Adrenal gland (tissue), 12 donors: Measurements from ENCODE around the gene HOXA1. TPM values are rescaled to one million over a fixed set of nuclear protein-coding genes. Genes with fewer than 3 reads are reported as not detected.

Experiments
- DNase-seq, 7 donors: peaks; one replicate each; pipeline ENCODE4 v3.0.0-alpha.2; 2019 to 2020
- H3K27ac ChIP-seq, 5 donors: fragments of 200-600 bp; sonication (generic) in 4 of 5; 1 replicate in 3 of 5; 2 replicates in 2 of 5; pipeline versions ENCODE4 v1.5.1 to v1.8.0; 2016 to 2020; ENCODE audit warnings: mild to moderate bottlenecking in 1 of 5
- H3K27me3 ChIP-seq: fragments of 200-600 bp; 2 replicates; pipeline ENCODE4 v1.8.0; 2021
- H3K36me3 ChIP-seq, 2 donors: fragments of 200-600 bp; replicated peaks in 1 of 2; 1 replicate in 1 of 2; 2 replicates in 1 of 2; pipeline versions ENCODE4 v1.5.1 to v1.8.0; 2018 to 2022
- H3K4me1 ChIP-seq, 2 donors: fragments of 200-600 bp; replicated peaks in 1 of 2; 1 replicate in 1 of 2; 2 replicates in 1 of 2; pipeline versions ENCODE4 v1.5.1 to v1.8.0; 2018 to 2021
- H3K4me3 ChIP-seq, 4 donors: fragments of 200-600 bp; sonication (generic) in 3 of 4; one replicate each; pipeline ENCODE4 v1.5.1; 2016 to 2018
- H3K9me3 ChIP-seq, 3 donors: fragments of 200-600 bp; sonication (generic) in 1 of 3; replicated peaks in 1 of 3; 1 replicate in 2 of 3; 2 replicates in 1 of 3; pipeline versions ENCODE4 v1.5.1 to v1.8.0; 2016 to 2021
- CTCF ChIP-seq, 6 experiments: fragments of 450-650 bp in 4 of 6; fragments of 200-600 bp in 2 of 6; sonication (generic) in 1 of 6; IDR thresholded peaks; 1 replicate in 5 of 6; 2 replicates in 1 of 6; pipeline versions ENCODE4 v1.5.1 to v1.8.0; 2016 to 2021; ENCODE audit warnings: antibody characterized with exemption in 6 of 6, mild to moderate bottlenecking in 2 of 6, moderate library complexity in 1 of 6
- POLR2A ChIP-seq, 2 donors: fragments of 450-650 bp; IDR thresholded peaks; one replicate each; pipeline ENCODE4 v1.6.1; 2017; ENCODE audit warnings: antibody characterized with exemption in 2 of 2, mild to moderate bottlenecking in 2 of 2, moderate library complexity in 1 of 2
- whole genome bisulfite sequencing, 4 donors: extraction: QIAGEN DNeasy Blood & Tissue Kit in 2 of 4; methylation state at CpG; one replicate each; pipeline versions ENCODE4 v1.1.5 to v1.1.7; 2013 to 2017; 5-methylcytosine and 5-hydroxymethylcytosine counted together
- intact Hi-C, 2 donors: fragments of 100-400 bp; cut with DNase I; formaldehyde crosslinking; loops; one replicate each; pipeline versions ENCODE4 v1.14.1 to v1.15.0; 2022 to 2023
- polyA plus RNA-seq, 3 donors: library from polyadenylated mRNA; stranded (reverse); fragments of 200-250 nt in 2 of 3; fragments of 350-450 nt in 1 of 3; fragmentation: Illumina TruSeq in 1 of 3; extraction: RNeasy Lipid Tissue Mini Kit (QIAGEN cat#74804) in 1 of 3; gene quantifications; one replicate each; pipeline ENCODE4 v1.2.3, GENCODE V29; 2013 to 2014
- total RNA-seq, 9 donors: library from RNA; depleted of rRNA in 4 of 9; stranded (reverse); fragments of >200 nt in 4 of 9; fragments of 120-200 nt in 1 of 9; fragmentation: NEBNext Ultra II Directional in 1 of 9; extraction: Animal tissue kit (Norgen Biotek cat#: 25700) in 1 of 9; gene quantifications; one replicate each; pipeline versions ENCODE4 v1.1.0 to v1.2.4, GENCODE V29; 2013 to 2023
- donor health status: healthy with polysubstance abuse.
- donor health status: Bipolar disorder and iron deficiency.
- donor health status: DM: yes; HTN: yes; CAD: no.
- donor health status: DM: no; HTN: no; CAD: no.
- donor health status: DM: no; HTN: no; CAD: no.
- donor health status: DM: yes; HTN: yes; CAD: no.

The HOXA1 gene
- total and polyA plus RNA-seq, 12 donors = 0.18 to 4.4 (median 0.90) TPM; not detected in 1

- Histone ChIP-seq H3K27ac (no peak overlapping the region), H3K4me1 (no peaks in the 10 kb centered on the region), H3K9me3 (no peaks in the 10 kb centered on the region), H3K27me3 (no peaks in the 10 kb centered on the region), H3K36me3 (no peaks in the 10 kb centered on the region), H3K4me3 (no peak overlapping the region)
- DNase-seq = no peak
- TF ChIP-seq CTCF (IDR thresholded peaks at IDR 0.05) = no peak
- TF ChIP-seq POLR2A (IDR thresholded peaks at IDR 0.05) = no peak
- intact Hi-C loops = no loop called here
- WGBS, 4 donors = 78 to 92% (median 86%) methylated on average over 1 of the region's 1 CpG
Observed at GRCh38 chr7:27079234-27079975, 16.4 kb downstream of the HOXA1 start.

- no peak overlapping the region for H3K4me3 ChIP-seq
- intact Hi-C loops = no loop called here
- H3K27me3 ChIP-seq = no peaks in the 10 kb centered on the region
- no peak overlapping the region for H3K27ac ChIP-seq
- TF ChIP-seq CTCF (IDR thresholded peaks at IDR 0.05) (no peak), POLR2A (IDR thresholded peaks at IDR 0.05) (no peak)
- H3K9me3 ChIP-seq = no peaks in the 10 kb centered on the region
- H3K36me3 ChIP-seq = no peaks in the 10 kb centered on the region
- H3K4me1 ChIP-seq = no peaks in the 10 kb centered on the region
- WGBS, 4 donors = 85 to 92% (median 90%) methylated on average over 5 of the region's 5 CpGs
- DNase-seq = no peak
Observed at GRCh38 chr7:27078616-27079233, 17.1 kb downstream of the HOXA1 start.

DNA sequence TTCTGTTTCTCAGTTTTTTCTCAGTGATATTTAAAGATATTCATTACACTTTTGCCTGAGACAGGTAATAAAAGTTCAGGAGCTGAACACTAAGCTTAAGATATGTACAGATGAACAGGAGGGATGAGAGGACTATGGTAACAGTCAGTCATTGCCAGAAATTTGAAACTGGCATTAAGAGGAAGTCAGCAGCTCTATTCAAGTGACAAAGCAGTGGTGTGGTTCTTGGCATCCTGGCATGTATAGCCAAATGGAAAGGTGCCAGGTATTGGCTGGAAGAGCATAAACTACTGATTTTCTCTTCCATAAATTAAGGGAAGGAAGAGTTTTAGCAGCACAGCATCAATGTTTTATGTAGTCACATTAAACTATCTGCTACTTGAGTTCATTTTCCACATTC lies 22.7 kb downstream of the HOXA1 start:
- Histone ChIP-seq H3K27me3 (no peaks in the 10 kb centered on the region), H3K4me3 (no peak overlapping the region), H3K9me3 (no peaks in the 10 kb centered on the region), H3K27ac (no peak overlapping the region), H3K36me3 (no peaks in the 10 kb centered on the region), H3K4me1 (no peaks in the 10 kb centered on the region)
- TF ChIP-seq POLR2A (IDR thresholded peaks at IDR 0.05) = no peak
- no peak for TF ChIP-seq CTCF (IDR thresholded peaks at IDR 0.05)
- intact Hi-C loops = no loop called here
- DNase-seq = no peak

DNA sequence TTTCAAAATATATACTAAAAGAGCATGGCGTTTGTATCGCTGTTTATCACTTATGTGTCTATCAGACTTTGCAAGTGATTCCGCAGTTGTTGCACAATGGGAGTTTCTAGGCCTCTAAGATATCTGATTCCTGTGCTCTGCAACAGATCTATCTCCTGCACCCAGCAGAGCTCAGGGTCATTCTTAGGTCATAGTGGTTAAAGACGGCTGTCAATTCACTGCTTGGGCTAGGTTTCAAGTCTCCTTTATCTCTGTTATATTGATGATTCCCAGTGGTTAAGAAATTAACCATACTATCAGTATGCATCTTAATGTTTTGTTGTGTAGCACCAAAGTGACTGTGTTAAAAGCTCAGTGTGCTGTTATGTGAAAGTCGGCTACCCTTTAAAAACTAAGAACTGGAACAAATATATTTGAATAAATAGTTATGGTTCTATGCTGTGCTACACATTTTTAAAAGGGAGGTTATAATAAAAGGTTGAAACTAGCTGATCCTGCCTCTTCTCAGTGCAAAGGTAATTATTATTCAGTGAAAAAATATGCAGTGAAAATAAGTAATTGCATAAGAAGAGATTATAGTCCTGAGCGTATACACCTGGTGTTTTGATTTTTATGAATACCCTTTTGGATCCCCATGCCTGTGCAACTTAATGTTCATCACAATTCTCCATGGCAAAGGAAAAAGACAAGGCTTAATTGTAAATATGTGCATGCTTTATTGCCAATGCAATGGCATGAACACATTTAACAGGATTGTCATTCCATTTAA lies 24.0 kb downstream of the HOXA1 start:
- Histone ChIP-seq H3K9me3 (no peaks in the 10 kb centered on the region), H3K36me3 (no peaks in the 10 kb centered on the region), H3K4me1 (no peaks in the 10 kb centered on the region), H3K4me3 (no peak overlapping the region), H3K27me3 (no peaks in the 10 kb centered on the region), H3K27ac (no peak overlapping the region)
- TF ChIP-seq POLR2A (IDR thresholded peaks at IDR 0.05) (no peak), CTCF (IDR thresholded peaks at IDR 0.05) (no peak)
- intact Hi-C loops = no loop called here
- 67 to 76% (median 72%) methylated on average over 6 of the region's 6 CpGs for WGBS, 4 donors
- DNase-seq = no peak
